Measurements from ENCODE around the gene DOCK9. TPM values are rescaled to one million over a fixed set of nuclear protein-coding genes. Genes with fewer than 3 reads are reported as not detected.

DOCK9 gene
- total RNA-seq, 1 experiment from 2014 or later = 31.7 TPM

DNA sequence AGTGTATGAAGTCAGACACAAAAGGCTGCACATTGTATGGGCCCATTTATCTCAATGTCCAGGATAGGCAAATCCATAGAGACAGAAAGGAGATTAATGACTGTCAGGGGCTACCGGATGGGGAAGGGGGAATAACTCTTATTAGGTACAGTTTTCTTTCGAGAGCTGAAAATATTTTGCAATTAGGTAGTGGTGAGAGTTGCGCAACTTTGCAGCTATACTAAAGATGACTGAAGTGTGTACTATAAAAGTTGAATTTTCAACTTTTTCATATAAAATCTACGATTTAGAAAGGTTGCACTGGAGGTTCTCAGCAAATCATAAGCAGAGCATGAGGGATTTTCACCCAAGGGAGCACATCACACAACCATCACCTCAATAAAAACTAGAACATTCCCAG lies 209.3 kb downstream of the DOCK9 start:
- Histone ChIP-seq H3K27ac (ENCODE audit: low read length) (no peak overlapping the region), H3K4me3 (ENCODE audit: low read length) (no peak overlapping the region), H3K4me2 (ENCODE audit: low read length) (no peak overlapping the region), H3K27me3 (ENCODE audit: low read length) (no peaks in the 10 kb centered on the region), H3K4me1 (ENCODE audit: insufficient read depth, low read length) (no peaks in the 10 kb centered on the region), H3K79me2 (ENCODE audit: low read length) (no peaks in the 10 kb centered on the region), H3K9ac (ENCODE audit: low read length) (no peak overlapping the region), H3K36me3 (ENCODE audit: low read depth, low read length) (no peaks in the 10 kb centered on the region), H4K20me1 (ENCODE audit: low read length) (no peaks in the 10 kb centered on the region), H2AFZ (ENCODE audit: low read length) (no peak overlapping the region), H3F3A (ENCODE audit: low read length, unreplicated experiment) (no peaks in the 10 kb centered on the region), H3K9me3 (ENCODE audit: low read length) (no peaks in the 10 kb centered on the region), H3K9me2 (replicated peaks; ENCODE audit: low read length) (no peaks in the 10 kb centered on the region)
- no TSS peak for BruUV-seq (replicated peaks)
- ChIA-PET POLR2A (ENCODE audit: unreplicated experiment) (no interaction called here), CTCF (no interaction called here)
- ATAC-seq = no peak
- no peak for DNase-seq
- intact Hi-C loops (cut with micrococcal nuclease) = no loop called here
- TF ChIP-seq EZH2phosphoT487 (IDR thresholded peaks at IDR 0.05; ENCODE audit: borderline replicate concordance, low read length) (no peak), EZH2 (IDR thresholded peaks at IDR 0.05; ENCODE audit: low read length, unreplicated experiment) (no peak)
- TF ChIP-seq, protein P1, sequence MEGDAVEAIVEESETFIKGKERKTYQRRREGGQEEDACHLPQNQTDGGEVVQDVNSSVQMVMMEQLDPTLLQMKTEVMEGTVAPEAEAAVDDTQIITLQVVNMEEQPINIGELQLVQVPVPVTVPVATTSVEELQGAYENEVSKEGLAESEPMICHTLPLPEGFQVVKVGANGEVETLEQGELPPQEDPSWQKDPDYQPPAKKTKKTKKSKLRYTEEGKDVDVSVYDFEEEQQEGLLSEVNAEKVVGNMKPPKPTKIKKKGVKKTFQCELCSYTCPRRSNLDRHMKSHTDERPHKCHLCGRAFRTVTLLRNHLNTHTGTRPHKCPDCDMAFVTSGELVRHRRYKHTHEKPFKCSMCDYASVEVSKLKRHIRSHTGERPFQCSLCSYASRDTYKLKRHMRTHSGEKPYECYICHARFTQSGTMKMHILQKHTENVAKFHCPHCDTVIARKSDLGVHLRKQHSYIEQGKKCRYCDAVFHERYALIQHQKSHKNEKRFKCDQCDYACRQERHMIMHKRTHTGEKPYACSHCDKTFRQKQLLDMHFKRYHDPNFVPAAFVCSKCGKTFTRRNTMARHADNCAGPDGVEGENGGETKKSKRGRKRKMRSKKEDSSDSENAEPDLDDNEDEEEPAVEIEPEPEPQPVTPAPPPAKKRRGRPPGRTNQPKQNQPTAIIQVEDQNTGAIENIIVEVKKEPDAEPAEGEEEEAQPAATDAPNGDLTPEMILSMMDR (conservative IDR thresholded peaks at IDR 0.05; ENCODE audit: low read depth, low read length) = no peak

DNA sequence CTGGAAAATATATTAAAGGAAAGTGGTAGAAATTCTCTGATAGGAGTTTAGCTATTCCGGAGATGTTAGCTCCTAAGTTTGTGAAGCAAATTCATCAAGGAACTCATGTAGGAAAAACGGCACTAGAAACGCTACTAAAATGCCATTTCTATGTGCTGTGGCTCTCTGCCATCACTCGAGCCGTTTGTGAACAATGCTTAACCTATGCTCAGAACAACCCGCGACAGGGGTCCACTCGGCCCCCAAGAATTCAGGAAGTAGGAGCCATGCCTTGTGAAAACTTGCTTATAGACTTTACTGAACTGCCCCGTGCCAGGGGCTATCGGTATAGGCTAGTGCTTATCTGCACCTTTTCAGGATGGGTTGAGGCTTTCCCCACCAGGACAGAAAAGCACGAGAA lies 211.2 kb downstream of the DOCK9 start:
- peak overlapping the region; percentile 29 for H3K4me3 ChIP-seq (ENCODE audit: low read length)
- no peak for ATAC-seq
- ChIA-PET POLR2A (ENCODE audit: unreplicated experiment) (no interaction called here), CTCF (interaction anchor here (0.6 to 1.1 kb wide), 2 partner anchors 11 to 33 kb away, joined by 3 to 4 read pairs; no protein-coding TSS in a partner anchor)
- intact Hi-C loops (cut with micrococcal nuclease) = no loop called here
- no peaks in the 10 kb centered on the region for H3F3A ChIP-seq (ENCODE audit: low read length, unreplicated experiment)
- H4K20me1 ChIP-seq (ENCODE audit: low read length) = no peaks in the 10 kb centered on the region
- H3K4me1 ChIP-seq (ENCODE audit: insufficient read depth, low read length) = no peaks in the 10 kb centered on the region
- H3K27me3 ChIP-seq (ENCODE audit: low read length) = no peaks in the 10 kb centered on the region
- TF ChIP-seq EZH2phosphoT487 (IDR thresholded peaks at IDR 0.05; ENCODE audit: borderline replicate concordance, low read length) (no peak), EZH2 (IDR thresholded peaks at IDR 0.05; ENCODE audit: low read length, unreplicated experiment) (no peak)
- TF ChIP-seq, protein P1 (conservative IDR thresholded peaks at IDR 0.05; ENCODE audit: low read depth, low read length) = no peak
- no peak for DNase-seq
- H3K9me2 ChIP-seq (replicated peaks; ENCODE audit: low read length) = no peaks in the 10 kb centered on the region
- BruUV-seq (replicated peaks) = no TSS peak
- peak overlapping the region; percentile 61 for H3K4me2 ChIP-seq (ENCODE audit: low read length)
- H3K9ac ChIP-seq (ENCODE audit: low read length) = no peak overlapping the region
- no peaks in the 10 kb centered on the region for H3K79me2 ChIP-seq (ENCODE audit: low read length)
- H3K9me3 ChIP-seq (ENCODE audit: low read length) = no peaks in the 10 kb centered on the region
- peak overlapping the region; percentile 76 for H2AFZ ChIP-seq (ENCODE audit: low read length)
- H3K36me3 ChIP-seq (ENCODE audit: low read depth, low read length) = no peaks in the 10 kb centered on the region
- H3K27ac ChIP-seq (ENCODE audit: low read length) = no peak overlapping the region

DNA sequence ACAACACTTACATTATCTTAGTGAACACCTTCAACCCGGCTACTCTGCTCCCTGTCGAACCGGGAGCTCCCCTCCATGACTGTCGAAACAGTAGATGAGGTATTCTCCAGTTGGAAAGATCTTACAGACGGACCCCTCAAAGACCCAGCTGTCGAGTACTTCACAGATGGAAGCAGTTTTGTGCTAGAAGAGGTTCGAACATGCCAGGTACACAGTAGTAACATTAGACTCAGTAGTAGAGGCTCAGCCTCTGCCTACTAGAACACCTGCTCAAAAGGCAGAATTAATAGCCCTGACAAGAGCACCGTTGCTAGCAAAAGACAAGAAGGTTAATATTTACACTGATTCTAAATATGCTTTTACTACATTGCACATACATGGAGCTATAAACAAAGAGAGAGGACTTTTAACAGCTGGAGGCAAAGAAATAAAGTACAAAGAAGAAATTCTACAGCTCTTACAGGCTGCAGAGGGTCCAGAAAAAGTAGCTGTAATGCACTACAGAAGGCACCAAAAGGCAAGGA lies 211.8 kb downstream of the DOCK9 start:
- H3K4me3 ChIP-seq (ENCODE audit: low read length) = peak overlapping the region; percentile 29
- no peak for TF ChIP-seq EZH2 (IDR thresholded peaks at IDR 0.05; ENCODE audit: low read length, unreplicated experiment)
- no peak for TF ChIP-seq EZH2phosphoT487 (IDR thresholded peaks at IDR 0.05; ENCODE audit: borderline replicate concordance, low read length)
- TF ChIP-seq, protein P1 (conservative IDR thresholded peaks at IDR 0.05; ENCODE audit: low read depth, low read length) = no peak
- H3K9ac ChIP-seq (ENCODE audit: low read length) = no peak overlapping the region
- peak overlapping the region; percentile 61 for H3K4me2 ChIP-seq (ENCODE audit: low read length)
- CTCF ChIA-PET = interaction anchor here (0.6 to 1.1 kb wide), 3 partner anchors 12 to 541 kb away, joined by 3 to 4 read pairs (median 3); no protein-coding TSS in a partner anchor
- ATAC-seq (no peak; the same call in 1 of the 2 replicates), DNase-seq (no peak)
- H3K4me1 ChIP-seq (ENCODE audit: insufficient read depth, low read length) = no peaks in the 10 kb centered on the region
- no peaks in the 10 kb centered on the region for H3K36me3 ChIP-seq (ENCODE audit: low read depth, low read length)
- POLR2A ChIA-PET (ENCODE audit: unreplicated experiment) = no interaction called here
- no TSS peak for BruUV-seq (replicated peaks)
- intact Hi-C loops (cut with micrococcal nuclease) = no loop called here
- no peaks in the 10 kb centered on the region for H3K27me3 ChIP-seq (ENCODE audit: low read length)
- no peaks in the 10 kb centered on the region for H3K9me3 ChIP-seq (ENCODE audit: low read length)
- peak overlapping the region; percentile 76 for H2AFZ ChIP-seq (ENCODE audit: low read length)
- H3K9me2 ChIP-seq (replicated peaks; ENCODE audit: low read length) = no peaks in the 10 kb centered on the region
- H4K20me1 ChIP-seq (ENCODE audit: low read length) = no peaks in the 10 kb centered on the region
- no peaks in the 10 kb centered on the region for H3K79me2 ChIP-seq (ENCODE audit: low read length)
- H3K27ac ChIP-seq (ENCODE audit: low read length) = no peak overlapping the region
- H3F3A ChIP-seq (ENCODE audit: low read length, unreplicated experiment) = no peaks in the 10 kb centered on the region
